ENCODE results near the gene FHIT. TPM values are rescaled to one million over a fixed set of nuclear protein-coding genes. Genes with fewer than 3 reads are reported as not detected.

FHIT gene
- total and polyA plus RNA-seq, 10 of the 15 experiments (the other 5 are each of a cell fraction or from before 2014, with no cell fraction given), result 4.2 to 14.9 (median 9.4) TPM

- TF ChIP-seq ATF2 (IDR thresholded peaks at IDR 0.05; ENCODE audit: low read length), result peak; percentile 37; the same call in 1 of the 2 replicates
- no peak for TF ChIP-seq SKIL (IDR thresholded peaks at IDR 0.05; ENCODE audit: low read depth, poor library complexity, severe bottlenecking)
- TF ChIP-seq CHD1 (IDR thresholded peaks at IDR 0.05; ENCODE audit: low read depth, low read length), result no peak
- TF ChIP-seq FOXM1 (IDR thresholded peaks at IDR 0.05; ENCODE audit: low read depth, low read length), result peak; percentile 36; the same call in 1 of the 2 replicates
- no peak for TF ChIP-seq EZH2 (IDR thresholded peaks at IDR 0.05; ENCODE audit: borderline replicate concordance, control insufficient read depth, low read depth, low read length)
- TF ChIP-seq HCFC1 (IDR thresholded peaks at IDR 0.05; ENCODE audit: low read length), result no peak
- TF ChIP-seq RFX5 (IDR thresholded peaks at IDR 0.05; ENCODE audit: low read depth, low read length), result no peak
- no peak for TF ChIP-seq PAX5 (IDR thresholded peaks at IDR 0.05; ENCODE audit: borderline replicate concordance, low read depth, low read length)
- TF ChIP-seq RUNX3 (IDR thresholded peaks at IDR 0.05; ENCODE audit: low read length), result peak; percentile 46; the same call in 1 of the 2 replicates
- no peak for TF ChIP-seq PAX8 (IDR thresholded peaks at IDR 0.05)
- TF ChIP-seq NKRF (conservative IDR thresholded peaks at IDR 0.05), result no peak
- no peak for TF ChIP-seq SMAD1 (IDR thresholded peaks at IDR 0.05; ENCODE audit: low read depth, partially characterized antibody)
- TF ChIP-seq HDAC2 (IDR thresholded peaks at IDR 0.05), result no peak
- TF ChIP-seq DPF2 (IDR thresholded peaks at IDR 0.05), result no peak
- TF ChIP-seq HDGF (IDR thresholded peaks at IDR 0.05), result no peak
- TF ChIP-seq CHD4 (IDR thresholded peaks at IDR 0.05), result no peak
- no peak for TF ChIP-seq USF2 (IDR thresholded peaks at IDR 0.05; ENCODE audit: borderline replicate concordance, low read depth, low read length)
- 0 out of 2 replicates have a peak, but pooled peaks have one; percentile 43 for TF ChIP-seq JUNB (IDR thresholded peaks at IDR 0.05)
- TF ChIP-seq TBL1XR1 (IDR thresholded peaks at IDR 0.05; ENCODE audit: low read depth, low read length), result no peak
- TF ChIP-seq TCF12 (IDR thresholded peaks at IDR 0.05; ENCODE audit: low read depth, low read length), result no peak
- TF ChIP-seq ZNF592 (IDR thresholded peaks at IDR 0.05), result no peak
- peak; percentile 50; the same call in 1 of the 2 replicates for TF ChIP-seq NFIC (IDR thresholded peaks at IDR 0.05; ENCODE audit: low read depth, low read length)
Measured at GRCh38 chr3:60190073-60190472, 1061.2 kb downstream of the FHIT start (continued).
